GM12864 (cell line): ENCODE data around the gene KIF6.
A peak's percentile ranks its signal among the peaks of the same experiment; 100 is the strongest.

Experiments used
- DNase-seq: peaks from one replicate; pipeline ENCODE4 v3.0.0-alpha.2; 2011; ENCODE audit warnings: low read depth
- H3K4me3 ChIP-seq: 2 replicates; pipeline ENCODE4 v1.5.1; 2011; ENCODE audit warnings: mild to moderate bottlenecking, low read depth, low read length, control low read depth
- CTCF ChIP-seq: IDR thresholded peaks from 2 replicates; pipeline ENCODE4 v1.5.1; 2011; ENCODE audit warnings: low read depth, mild to moderate bottlenecking, moderate library complexity, low read length, control low read depth, inconsistent platforms; ENCODE audit errors: missing control alignments

Gene KIF6

DNA sequence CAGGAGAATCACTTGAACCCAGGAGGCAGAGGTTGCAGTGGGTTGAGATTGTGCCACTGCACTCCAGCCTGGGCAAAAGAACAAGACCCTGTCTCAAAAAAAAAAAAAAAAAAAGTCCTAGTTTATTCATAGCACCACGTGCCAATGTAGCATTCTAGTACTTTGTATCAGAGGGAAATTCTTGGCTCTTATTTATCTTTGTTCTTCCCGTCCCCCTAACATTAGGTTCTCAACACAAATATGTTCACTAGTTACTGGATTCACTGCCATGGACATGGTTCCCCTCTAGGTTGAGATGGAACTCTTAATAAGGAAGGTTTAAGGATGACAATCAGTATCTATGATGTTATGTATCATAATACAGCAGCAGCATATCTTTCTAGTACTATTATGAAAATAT lies 178.5 kb downstream of the KIF6 start:
- no peak for TF ChIP-seq CTCF
- no peak overlapping the region for H3K4me3 ChIP-seq
- no peak for DNase-seq

GRCh38 chr6:39543950-39544349 lies 181.3 kb downstream of the KIF6 start:
- no peak for DNase-seq
- H3K4me3 ChIP-seq = no peak overlapping the region
- TF ChIP-seq CTCF = no peak

DNA sequence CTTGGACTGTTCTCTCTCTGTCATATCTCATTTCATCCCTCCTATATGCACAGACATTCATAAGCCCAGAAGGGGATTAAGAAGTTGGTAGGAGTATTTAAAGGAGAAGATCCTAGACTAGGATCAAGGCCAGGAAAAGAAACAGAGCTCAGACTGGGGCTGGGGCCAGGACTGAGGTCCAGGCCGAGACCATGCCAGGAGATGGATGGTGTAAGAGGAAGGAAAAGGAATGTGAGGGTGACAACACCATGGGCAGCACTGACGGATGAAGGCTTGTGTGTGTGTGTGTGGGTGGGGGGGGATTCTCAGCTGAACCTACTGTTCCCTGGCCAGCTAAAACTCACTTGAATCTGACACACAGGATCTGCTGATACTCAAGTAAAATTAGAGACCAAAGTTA lies 182.1 kb downstream of the KIF6 start:
- DNase-seq = no peak
- no peak overlapping the region for H3K4me3 ChIP-seq
- TF ChIP-seq CTCF = no peak

- no peak for DNase-seq
- H3K4me3 ChIP-seq = no peak overlapping the region
- no peak for TF ChIP-seq CTCF
Observed at GRCh38 chr6:39540454-39540853, 184.8 kb downstream of the KIF6 start.

DNA sequence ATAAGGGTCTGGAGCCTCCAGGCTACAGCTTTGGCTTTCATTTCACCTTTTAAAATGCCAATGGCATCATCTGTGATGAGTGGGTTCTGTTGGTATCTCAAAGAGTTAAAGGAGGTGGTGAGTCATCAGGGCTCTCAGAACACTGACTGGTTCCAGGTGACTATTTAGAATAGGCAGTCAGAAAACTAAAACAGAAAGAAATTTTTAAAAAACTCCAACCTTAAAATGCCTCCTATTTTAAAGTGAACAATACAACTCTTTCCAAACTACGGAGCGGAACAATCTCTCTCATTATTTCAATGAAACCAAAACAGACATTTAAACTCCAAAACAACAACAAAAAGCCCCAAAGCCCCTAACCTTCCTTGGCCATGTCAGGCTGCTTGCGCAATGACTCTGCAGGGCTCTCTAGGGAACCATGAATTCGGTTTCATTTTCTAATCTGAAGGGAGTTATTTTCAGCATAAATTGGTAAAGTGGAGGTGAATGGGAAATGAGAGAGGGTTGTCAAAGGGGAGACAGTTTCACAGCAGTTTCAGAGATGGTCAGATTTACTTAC lies 194.9 kb downstream of the KIF6 start:
- peak; percentile 71 for DNase-seq
- TF ChIP-seq CTCF = no peak
- H3K4me3 ChIP-seq = no peak overlapping the region; the same call in 1 of the 2 replicates

DNA sequence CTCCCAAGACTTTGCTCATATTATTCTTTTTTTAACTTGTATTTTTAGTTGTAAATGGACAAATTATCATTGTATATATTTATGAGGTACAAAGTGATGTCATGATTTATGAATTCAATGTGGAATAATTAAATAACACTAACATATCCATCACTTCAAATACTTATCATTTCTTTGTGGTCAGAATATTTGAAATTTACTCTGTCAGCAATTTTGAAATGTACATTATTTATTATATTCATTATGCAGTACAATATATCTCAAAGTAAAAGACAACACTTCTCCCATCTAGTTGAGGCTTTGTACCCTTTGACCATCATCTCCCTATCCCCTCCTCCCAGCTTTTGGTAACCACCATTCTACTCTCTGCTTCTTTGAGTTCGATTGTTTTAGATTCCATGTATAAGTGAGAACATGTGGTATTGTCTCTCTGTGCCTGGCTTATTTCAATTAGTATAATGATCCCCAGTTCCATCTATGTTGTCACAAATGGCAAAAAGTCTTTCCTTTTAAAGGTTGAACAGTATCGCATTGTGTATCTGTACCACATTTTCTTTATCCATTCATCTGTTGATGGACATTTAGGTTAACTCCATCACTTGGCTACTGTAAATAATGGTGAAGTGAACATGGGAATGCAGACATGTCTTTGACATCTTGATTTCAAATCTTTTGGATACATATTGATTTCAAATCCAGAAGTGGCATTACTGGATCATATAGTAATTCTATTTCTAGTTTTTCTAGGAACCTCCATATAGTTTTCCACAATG lies 197.2 kb downstream of the KIF6 start:
- no peak for DNase-seq
- H3K4me3 ChIP-seq = no peak overlapping the region
- no peak for TF ChIP-seq CTCF

GRCh38 chr6:39524007-39524406 lies 201.2 kb downstream of the KIF6 start:
- no peak for TF ChIP-seq CTCF
- no peak overlapping the region for H3K4me3 ChIP-seq
- no peak for DNase-seq
